Epithelial cell of proximal tubule (primary cell): ENCODE measurements around the gene NVL. TPM values are rescaled to one million over a fixed set of nuclear protein-coding genes. Genes with fewer than 3 reads are reported as not detected.
"Not testable (repeated sequence)": the region's sequence is repeated elsewhere in the genome, so short reads cannot be mapped to it uniquely, and the experiment has no call there.

Experiments used
- DNase-seq: peaks from one replicate; pipeline ENCODE4 v3.0.0-alpha.2; 2011; ENCODE audit warnings: low read depth
- H3K4me3 ChIP-seq: 2 replicates; pipeline ENCODE4 v1.5.1; 2011; ENCODE audit warnings: low read depth, mild to moderate bottlenecking, low read length
- total RNA-seq: library from RNA; depleted of rRNA; stranded (reverse); fragments of >200 nt; gene quantifications from 2 replicates; pipeline ENCODE4 v1.2.3, GENCODE V29; 2015
- TF ChIP-seq, protein P1 (sequence below): conservative IDR thresholded peaks from 2 replicates; pipeline ENCODE4 v1.5.1; 2012; ENCODE audit warnings: low read depth, mild to moderate bottlenecking, low read length

The NVL gene
- total RNA-seq, 1 donor from 2014 or later: 19.4 TPM

DNA sequence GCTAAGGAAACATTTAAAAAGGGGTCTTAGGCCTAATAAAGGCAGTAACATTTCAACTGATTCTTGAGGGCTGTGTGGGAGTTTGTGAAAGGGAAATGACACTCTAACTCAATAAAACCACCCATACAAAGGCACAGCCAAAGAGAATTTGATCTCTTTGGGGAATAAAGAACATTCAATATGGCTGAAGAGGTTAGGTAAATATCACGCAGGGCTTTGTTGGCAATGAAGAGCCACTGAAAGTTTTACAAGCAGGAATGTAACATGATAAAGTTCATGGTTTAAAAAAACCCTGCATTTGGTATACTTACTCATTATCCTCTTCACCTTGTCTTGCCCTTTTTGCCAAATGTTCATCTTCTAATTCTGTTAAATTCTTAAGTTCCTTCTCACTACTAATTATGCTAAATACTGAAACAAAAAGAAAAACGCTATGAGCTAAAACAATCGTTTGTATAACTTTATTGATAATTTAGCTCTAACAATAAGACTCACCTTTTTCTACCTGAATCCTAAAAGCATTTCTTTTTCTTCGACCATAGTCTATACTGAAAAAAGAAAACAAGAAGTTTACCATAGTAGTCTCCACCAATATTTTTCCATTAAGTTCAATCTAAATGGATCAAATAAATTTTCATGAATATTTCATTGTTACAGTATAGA lies 12.5 kb downstream of the NVL start:
- H3K4me3 ChIP-seq: no peak overlapping the region
- no peak for DNase-seq
- TF ChIP-seq, protein P1, sequence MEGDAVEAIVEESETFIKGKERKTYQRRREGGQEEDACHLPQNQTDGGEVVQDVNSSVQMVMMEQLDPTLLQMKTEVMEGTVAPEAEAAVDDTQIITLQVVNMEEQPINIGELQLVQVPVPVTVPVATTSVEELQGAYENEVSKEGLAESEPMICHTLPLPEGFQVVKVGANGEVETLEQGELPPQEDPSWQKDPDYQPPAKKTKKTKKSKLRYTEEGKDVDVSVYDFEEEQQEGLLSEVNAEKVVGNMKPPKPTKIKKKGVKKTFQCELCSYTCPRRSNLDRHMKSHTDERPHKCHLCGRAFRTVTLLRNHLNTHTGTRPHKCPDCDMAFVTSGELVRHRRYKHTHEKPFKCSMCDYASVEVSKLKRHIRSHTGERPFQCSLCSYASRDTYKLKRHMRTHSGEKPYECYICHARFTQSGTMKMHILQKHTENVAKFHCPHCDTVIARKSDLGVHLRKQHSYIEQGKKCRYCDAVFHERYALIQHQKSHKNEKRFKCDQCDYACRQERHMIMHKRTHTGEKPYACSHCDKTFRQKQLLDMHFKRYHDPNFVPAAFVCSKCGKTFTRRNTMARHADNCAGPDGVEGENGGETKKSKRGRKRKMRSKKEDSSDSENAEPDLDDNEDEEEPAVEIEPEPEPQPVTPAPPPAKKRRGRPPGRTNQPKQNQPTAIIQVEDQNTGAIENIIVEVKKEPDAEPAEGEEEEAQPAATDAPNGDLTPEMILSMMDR: no peak

- no peak overlapping the region for H3K4me3 ChIP-seq
- TF ChIP-seq, protein P1: no peak
- DNase-seq: no peak
These were observed 17.9 kb downstream of the NVL start for GRCh38 chr1:224312025-224312424.

GRCh38 chr1:224311503-224311902 lies 18.5 kb downstream of the NVL start:
- not testable (repeated sequence) for DNase-seq, H3K4me3 ChIP-seq

GRCh38 chr1:224308064-224308463 lies 21.9 kb downstream of the NVL start:
- H3K4me3 ChIP-seq: no peak overlapping the region
- DNase-seq: no peak
- TF ChIP-seq, protein P1: no peak

DNA sequence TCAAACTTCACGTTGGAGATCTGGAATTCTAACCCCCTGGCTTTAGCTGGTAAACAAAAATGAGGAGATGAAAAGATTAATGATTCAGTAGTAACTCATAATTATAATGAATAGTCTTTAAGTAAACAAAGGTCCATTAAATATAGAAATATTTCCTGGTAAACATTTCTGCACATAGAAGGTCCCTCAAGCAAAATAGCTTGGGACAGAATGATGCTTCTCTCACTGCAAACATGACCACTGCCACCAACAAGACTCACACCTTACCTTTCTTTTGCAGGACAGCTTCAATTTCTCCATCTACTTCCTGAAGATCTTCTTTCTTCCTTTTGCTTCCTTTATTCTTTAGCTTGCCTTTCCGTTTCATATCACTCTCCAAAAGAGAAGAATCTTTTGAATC lies 25.2 kb downstream of the NVL start:
- TF ChIP-seq, protein P1: no peak
- no peak overlapping the region for H3K4me3 ChIP-seq
- DNase-seq: no peak

DNA sequence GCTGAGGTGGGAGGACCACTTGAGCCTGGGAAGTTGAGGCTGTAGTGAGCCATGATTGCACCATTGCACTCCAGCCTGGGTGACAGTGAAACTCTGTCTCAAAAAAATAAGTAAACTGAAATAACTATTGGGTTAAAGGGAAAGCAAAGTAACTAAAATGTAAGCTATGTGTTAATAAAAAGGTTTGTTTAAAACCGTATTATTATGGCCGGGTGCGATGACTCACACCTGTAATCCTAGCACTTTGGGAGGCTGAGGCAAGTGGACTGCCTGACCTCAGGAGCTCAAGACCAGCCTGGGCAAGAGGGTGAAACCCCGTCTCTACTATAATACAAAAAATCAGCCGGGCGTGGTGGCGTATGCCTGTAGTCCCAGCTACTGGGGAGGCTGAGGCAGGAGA lies 27.0 kb downstream of the NVL start:
- DNase-seq: no peak
- TF ChIP-seq, protein P1: no peak
- no peak overlapping the region for H3K4me3 ChIP-seq

- no peak overlapping the region for H3K4me3 ChIP-seq
These were observed 28.6 kb downstream of the NVL start for GRCh38 chr1:224301391-224301790.

More at GRCh38 chr1:224301391-224301790, 28.6 kb downstream of the NVL start:
- TF ChIP-seq, protein P1: no peak
- DNase-seq: no peak
